ENCODE measurements around the gene TGFBR3.
"Not testable (repeated sequence)": the region's sequence is repeated elsewhere in the genome, so short reads cannot be mapped to it uniquely, and the experiment has no call there.

TGFBR3 gene

DNA sequence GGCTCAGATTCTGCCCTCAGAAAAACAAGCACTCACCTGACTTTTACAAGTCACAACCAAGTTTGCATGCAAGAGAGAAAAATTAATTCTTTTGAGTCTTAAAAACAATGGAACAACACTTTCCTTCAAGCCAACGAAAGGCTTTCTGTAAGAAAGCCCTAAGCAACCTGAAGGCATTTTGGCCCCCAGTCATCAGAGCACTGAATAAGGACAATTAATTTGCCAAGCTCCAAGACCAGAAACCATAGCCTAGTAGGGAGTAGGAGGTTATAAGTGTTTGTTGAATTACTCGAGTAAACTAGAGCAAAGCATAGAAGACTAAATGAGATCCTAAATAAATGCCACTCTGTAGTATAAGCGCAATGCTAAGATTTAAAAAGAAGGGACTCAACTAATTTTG, 4.7 kb downstream of the TGFBR3 start:
- no peak for DNase-seq

DNA sequence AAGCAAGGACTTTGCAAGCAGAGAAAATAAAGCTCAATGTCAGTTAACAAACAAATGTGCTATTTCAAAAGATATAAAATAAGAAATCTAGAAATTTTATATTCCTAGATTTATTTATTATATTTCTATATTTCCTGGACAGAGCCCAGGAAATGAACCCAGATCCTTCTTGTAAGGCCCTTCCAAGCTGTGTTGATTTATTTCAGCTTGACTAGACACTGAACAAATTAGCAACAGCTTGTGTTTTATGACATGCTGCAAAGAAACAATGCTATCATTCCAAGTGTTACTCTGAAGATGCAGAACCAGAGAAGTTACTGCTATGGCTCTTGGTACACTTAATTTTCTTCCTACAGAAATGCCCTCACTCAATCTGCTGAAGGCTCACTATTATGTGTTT, 6.2 kb downstream of the TGFBR3 start:
- peak; percentile 54 for DNase-seq

DNA sequence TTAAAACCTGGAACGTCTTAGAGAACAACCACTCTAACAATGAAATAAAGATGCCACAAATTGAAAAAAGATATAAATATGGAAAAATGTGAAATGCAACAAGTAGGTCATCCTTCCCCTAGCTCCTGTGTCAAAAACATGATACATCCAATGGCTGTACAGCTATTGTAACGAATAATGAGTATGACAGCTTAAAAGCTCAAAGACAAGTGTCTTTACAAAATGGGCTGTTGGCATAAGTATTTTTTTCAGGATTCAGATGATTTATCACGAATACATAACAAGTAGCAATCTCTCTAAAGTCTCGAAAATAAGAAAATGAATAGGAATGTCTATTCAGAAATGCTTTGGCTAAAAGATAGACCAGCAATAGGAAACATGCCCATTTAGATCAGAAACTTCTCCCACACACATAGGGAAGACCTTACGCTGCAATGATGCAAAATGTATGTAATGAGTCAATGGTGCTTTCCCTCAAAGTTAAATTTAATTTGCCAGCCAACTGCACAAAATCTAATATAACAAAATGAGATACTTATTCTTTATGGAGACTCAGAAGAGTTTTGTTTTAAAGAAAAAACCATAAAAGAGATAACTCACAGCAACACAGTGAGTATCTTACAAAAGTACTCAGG, 8.3 kb downstream of the TGFBR3 start:
- DNase-seq = no peak

DNA sequence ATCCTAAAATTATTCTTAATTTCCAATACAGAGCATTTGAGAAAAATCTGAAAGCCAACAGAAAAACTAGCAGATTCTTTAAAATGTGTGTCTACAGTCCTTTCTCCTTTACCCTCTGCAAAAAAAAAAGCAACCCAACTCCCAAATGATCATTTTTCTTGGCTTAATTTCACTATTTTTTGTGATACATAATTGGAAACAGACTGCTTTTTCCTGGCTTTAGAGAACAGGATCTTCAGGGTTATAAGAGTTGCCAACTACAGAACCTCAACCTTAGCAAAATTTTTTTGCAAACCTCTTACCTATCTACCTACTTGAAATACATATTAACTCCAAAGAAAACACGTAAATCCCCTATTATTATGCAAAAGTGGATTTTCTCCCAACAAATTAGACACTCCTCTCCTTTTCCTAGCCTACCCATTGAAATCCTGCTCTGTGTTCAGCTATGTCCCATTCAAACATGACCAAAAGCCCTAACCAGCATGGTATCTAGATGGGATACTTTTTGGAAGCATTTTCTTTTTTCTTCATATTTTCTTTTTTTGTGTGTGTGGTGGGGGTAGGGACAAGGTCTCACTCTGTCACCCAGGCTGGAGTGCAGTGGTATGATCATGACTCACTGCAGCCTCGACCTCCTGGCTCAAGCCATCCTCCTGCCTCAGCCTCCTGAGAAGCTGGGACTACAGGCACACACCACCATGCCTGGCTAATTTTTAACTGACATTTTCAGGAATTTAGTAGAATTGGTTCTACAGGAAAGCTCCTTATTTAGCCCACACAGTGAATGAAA, 9.0 kb downstream of the TGFBR3 start:
- peak; percentile 41 for DNase-seq

DNA sequence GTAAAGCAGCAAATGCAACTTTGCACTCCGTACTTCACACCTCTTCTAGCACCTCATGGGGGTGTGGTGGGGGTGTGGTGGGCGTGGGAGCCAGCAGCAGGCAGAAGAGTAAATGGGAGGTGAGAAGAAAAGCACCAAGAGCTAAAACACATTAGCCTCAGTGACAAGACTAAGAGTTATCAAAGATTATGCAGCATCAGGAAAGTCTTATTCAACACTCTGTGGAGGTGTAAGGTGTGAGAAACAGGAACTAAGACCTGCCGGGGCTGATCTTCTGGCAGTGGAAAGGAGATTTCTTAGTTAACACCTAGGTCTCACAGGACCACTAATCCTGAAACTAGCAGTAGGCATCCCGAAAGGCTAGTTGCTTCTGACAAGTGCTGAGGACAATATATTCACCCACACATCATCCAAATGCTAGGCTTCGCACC, 9.9 kb downstream of the TGFBR3 start:
- no peak for DNase-seq

DNA sequence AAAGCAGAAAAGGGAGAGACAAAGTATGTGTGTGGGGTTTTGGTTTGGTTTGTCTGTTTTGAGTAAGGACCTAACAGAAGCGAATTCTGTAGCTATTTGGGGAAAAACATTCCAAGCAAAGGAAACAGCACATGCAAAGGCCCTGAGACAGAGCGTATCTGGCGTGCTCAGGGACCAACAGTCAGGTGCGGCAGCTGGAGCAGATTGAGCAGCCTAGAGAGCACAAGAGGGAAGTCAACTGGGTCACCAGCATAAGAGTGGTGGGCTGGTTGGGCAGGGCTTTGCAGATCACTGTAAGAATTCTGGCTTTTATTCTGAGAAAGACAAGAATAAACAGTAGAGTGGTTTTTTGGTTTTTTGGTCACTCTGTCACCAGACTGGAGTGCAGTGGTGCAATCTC, 11.8 kb downstream of the TGFBR3 start:
- no peak for DNase-seq

DNA sequence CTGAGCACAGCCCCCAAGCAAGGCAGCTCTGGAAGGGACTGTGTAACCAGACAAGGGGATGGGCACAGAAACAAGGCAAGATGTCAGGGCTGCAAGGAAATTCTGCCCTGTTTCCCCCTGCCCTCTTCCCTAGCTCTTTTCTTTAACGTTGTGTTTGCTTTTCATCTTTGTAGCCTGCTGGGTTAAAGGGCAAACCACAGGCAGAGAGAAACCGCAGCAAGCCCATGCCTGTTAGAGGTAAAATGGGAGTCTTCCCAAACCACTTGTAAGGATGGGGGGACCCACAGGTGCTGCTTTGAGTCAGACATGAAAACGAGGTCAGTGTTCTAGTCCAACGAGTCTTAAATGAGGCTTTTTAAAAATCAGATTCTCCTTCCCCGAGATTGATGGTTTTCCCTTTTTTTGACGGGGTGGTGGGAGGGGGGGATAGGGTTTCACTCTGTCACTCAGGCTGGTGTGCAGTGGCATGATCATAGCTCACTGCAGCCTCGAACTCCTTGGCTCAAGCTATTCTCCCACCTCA, 13.3 kb downstream of the TGFBR3 start:
- DNase-seq = no peak

DNA sequence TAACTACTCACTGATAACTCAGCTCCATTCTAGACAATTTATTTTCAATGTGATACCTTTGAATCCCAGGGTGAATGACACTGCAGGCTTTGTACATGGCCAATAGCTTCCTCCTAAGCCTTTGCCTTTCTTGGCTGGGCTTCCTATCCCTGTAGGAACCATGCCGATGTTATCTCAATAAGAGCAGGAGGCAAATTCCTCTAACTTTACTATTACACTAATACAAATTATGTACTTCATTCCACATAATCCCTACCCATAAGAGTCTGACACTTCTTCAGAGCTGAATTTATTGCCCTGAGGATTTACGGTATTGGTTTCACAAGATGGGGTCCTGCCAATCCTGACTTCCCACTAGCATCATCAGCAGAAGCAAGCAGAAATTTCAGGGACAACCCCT, 14.0 kb downstream of the TGFBR3 start:
- no peak for DNase-seq

DNA sequence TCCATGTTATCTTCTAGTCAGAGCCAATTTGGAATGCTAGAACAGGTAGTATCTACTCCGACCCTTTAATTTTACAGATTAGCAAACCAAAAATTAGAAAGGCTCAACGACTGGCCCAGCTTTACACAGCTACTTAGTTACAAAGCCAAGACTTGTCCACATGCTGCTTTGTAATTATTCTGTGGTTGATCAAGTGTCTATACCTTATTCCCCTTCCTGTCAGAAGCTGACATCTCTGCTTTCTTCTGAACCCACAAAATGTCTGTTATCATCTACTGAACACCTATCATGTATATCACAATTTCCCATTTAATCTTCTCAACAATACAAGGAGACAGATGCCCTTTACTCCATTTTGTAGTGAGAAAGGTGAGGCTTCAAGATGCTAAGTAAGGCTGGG, 15.6 kb downstream of the TGFBR3 start:
- no peak for DNase-seq

DNA sequence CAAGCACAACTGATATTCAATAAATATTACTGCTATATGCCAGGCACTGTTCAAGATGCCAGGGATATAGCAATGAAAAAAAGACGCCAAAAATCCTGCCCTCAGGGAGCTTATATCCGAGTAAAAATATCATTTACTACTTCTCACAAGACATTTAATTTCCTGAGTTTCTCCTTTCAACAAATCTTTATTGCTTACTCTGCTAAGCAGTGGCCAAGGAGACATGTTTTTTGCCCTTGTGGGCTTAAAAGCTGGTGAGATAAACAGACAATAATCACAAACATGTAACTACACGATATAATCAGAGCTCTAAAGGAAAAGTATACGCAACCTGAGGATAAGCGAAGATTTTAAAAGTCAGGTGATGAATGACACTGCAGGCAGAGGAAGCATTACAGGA, 19.5 kb downstream of the TGFBR3 start:
- DNase-seq = no peak

DNA sequence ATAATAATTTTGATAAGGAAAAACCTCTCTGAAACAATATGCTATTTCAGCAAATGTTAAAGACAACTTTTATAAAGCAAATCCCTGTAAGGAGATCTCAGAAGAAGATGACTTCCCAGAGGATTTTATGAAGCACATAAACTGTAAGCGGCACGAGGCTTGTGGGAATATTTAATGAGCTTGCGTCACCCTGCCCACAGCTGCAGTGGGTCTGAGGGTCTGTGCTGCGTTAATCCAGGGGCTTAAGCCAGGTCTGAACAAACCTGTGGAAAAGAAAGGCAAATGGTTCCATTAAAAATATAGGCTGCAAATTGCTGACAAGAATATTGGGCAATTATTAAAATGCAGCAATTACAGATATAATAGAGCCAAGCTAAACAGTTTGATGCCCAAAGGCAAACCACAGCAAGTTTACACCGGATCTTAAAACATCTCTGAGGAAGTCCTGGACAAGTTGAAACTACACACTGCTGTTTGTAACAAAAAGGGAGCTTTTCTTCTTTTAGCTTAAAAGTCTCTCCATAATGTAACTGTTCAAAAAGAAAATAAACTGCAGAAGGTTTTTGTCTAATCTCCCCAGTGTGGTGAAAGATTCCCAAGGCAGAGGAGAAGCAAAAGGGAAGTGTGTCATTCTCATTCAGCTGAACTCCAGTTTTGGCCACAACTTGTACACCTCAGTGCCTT, 21.8 kb downstream of the TGFBR3 start:
- DNase-seq = no peak

DNA sequence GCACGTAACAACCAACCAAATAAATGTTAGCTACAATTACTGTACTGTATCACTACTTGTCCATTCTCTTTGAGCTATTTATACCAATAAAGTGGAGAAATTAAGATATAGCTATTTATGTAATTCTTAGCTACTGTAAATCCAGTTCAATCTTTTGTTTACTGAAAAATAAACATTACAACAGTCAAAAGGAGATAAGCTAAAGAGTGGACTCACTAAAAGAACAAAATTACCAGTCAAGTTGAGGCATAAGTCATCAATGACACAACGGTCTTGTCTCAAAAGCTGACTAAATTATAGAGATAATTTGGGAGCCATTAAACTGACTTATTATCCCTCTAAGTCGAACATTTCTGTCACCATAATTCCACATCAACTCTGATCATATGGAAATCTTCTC, 22.5 kb downstream of the TGFBR3 start:
- DNase-seq = no peak

DNA sequence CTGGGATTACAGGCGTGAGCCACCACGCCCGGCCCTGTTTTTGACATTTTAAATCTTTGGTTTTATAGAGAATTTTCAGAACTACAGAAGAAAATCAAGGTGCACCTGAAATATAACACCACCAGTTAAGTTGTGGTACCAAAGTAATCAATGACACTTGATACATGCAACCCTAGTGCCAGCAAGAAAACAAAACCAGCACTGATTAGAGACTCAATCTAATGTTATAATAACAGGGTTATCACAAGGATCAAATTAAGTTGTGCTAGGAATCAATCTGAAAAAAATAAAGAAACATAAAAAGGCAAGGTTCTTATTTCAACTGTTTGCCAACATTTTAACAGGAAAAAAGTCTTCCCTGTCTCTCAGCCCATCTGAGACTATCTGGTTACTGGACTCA, 23.8 kb downstream of the TGFBR3 start:
- no peak for DNase-seq

DNA sequence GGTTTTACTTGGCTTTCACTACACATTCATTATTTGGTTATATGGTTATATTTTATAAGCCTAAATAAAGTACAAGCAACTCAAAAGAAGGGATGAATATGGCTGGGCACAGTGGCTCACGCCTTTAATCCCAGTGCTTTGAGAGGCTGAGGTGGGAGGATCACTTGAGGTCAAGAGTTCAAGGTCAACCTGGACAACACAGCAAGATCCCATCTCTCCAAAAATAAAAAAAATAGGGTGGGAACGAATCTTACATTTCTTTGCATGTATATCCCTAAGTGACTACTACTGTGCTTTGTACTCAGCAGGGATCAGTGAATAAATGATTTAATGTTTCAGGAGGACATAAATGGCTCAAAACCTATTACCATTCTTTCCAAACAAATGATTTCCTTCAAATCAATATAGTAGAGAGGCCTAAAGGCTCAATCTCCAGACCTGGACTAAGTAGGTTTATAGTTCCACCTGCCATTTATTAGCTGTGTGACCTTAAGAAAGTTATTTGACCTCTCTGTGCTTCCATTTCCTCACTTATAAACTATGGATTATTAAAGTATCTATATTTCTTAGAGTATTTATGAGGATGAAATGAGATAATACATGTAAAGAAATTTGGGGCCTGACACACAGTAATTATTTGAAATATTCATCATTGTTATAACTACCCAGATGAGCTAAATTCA, 28.3 kb downstream of the TGFBR3 start:
- no peak for DNase-seq

DNA sequence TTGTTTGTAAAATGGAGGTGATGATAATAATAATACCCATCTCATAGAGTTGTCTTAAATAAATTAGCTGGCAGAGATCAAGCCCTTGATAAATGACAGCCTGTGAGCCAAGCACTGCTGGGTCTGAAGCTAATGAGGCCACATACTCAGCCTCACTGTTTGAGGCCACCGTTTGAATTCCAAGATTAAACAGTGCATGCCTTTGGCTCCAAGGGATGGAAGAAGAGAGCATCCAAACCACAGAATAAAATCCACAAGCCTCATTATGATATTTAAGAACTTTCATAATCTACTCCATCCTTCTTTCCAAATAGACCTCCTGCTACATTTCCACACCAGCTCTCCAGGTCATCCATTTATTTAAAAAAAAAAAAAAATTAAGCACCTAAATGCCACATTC, 29.0 kb downstream of the TGFBR3 start:
- no peak for DNase-seq

DNA sequence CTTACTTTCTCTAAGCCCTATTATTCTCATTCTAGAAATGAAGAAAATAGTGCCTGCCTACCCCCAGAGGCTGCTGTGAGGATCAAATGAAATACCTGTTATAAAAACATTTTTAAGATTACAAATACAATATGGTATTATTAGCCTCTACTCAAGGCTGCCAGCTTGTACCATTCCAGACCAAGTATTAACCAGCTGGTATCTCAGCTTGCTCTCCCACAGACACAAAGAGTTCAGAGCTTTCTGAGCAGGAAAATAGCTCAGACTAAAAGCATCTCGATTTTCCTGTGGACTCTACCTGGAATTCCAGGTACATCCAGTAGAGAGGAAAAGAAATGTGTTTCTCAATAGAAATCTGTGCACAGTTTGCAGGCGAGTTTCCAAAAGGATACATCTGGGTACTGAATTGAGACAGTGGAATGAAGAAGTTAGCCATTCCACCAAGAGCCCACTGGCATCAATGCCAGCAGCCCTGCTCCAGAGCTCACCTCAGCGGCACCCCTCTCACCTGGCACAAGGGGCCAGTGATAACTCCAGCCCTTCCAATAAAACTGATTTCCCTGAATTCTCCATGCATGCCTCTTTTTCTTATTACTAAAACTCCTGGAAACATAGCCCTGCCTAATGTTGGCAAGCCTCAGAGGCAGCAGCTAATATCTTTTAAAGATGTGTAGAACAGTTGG, 31.0 kb downstream of the TGFBR3 start:
- DNase-seq = no peak

DNA sequence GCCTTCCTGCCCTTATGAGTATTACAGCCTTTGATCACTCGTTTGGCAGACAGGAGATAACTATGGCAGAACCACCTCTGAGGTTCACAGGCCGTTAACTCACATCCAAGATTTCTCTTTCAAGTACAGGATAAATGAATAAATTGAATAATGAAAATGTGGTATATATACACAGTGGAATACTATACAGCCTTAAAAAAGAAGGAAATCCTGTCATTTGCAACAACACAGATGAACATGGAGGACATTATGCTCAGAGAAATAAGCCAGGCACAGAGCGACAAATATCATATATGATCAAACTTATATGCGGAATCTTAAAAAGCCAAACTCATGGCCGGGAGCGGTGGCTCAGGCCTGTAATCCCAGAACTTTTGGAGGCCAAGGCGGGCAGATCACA, 32.6 kb downstream of the TGFBR3 start:
- DNase-seq = no peak

DNA sequence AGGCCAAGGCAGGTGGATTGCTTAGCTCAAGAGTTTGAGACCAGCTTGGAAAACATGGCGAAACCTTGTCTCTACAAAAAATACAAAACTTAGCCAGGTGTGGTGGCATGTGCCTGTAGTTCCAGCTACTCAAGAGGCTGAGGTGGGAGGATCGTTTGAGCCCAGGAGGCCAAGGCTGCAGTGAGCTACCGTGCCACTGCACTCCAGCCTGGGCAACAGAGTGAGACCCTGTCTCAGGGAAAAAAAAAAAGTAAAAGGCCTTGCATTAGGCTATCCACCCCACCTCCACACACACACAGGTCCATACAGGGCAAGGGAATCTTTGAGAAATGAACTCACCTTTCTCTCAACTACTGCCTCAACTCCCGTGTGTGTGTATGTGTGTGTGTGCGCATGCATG, 33.9 kb downstream of the TGFBR3 start:
- DNase-seq = not testable (repeated sequence)

DNA sequence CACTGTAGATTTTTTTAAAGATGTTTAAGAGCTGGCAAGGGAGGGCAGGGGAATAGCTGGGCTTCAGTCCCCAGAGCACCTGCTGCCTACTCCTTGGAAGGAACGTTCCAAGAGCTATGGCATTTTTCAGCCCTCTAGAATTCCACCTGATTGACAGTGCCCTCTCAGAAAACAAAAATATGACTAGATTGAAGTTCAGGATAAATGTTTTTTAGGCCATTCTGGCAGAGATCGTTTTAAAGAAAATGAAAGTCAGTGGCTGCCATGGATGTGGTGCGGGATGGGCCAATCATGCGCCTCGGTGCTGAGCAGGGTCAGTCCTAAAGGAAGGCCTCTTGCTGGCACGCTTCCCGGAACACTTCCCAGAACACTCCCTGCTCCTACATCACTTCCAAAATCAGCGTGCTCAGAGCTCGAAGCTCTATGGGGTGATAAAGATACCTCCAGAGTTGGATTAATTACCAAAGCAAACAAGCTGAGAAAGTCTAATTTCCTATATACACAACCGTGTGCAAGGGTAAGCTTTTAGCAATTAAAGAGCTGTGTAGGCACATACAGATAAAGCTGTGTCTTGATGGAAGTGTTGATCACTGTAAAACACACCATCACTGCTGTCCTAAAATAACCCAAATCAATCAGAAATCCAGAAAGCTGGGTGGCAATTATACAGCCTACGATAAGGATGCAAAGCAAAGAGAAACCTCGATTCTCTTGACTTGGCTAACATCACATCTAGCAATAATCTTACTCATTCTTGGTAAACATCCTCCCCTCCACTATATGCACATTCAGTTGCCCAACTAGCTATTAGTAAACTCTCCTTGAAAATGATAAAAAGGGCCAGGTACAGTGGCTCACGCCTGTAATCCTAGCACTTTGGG, 34.6 kb downstream of the TGFBR3 start:
- peak; percentile 67 for DNase-seq

DNA sequence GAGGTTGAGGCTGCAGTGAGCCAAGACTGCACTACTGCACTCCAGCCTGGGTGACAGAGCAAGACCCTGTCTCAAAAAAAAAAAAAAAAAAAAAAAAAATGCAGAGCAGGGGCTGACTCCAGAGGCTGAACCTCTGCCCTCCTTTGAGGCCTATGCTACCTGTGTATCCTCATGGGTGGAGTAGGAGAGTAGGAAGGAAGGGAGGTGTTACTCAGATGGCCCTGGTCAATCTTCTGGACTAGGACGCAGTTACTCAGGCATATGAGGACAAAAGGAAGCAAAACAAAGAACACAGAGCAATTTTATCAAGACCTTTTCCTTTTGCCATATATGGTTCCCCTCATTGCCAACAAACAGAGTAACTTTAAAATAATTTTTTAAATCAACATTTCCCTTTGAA, 35.2 kb downstream of the TGFBR3 start:
- DNase-seq = no peak

DNA sequence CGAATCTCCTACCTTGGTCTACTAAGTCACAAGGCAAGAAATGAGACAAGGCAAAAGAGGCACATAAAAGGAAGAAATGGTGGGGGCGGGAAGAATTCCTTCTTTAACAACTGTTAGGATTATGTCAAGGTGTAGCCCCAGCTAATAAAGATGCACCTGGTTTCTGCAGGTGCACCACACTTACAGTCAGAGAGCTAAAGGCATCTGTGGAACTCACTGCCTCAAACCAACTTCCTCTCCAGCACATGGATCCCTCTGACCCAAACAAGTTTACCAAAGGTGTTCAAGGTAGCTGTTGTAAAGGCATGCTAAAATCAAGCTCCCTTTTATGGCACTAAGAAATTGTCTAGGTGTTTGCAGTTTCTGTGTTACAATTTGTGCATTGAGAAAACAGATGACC, 38.1 kb downstream of the TGFBR3 start:
- no peak for DNase-seq

DNA sequence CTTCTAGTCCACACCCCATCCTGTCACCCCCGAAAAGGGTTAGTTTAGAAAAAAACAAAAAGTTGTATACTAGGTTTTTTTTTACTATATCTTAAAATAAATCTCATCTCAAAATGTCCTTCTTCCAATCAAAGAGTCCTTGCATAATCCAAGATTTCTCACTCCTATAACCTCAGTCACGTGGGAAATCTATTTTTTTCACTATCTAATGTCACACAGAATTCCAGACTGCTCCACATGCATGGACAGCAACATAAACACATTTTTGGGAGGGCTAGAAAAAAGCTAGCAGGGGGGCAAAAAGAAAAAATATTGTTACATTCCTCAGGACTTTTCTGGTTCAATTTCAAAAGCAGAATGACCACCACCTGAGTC, 39.3 kb downstream of the TGFBR3 start:
- DNase-seq = no peak

Measured in NCI-H446 treated with DMSO at 0.1 percent for 48 hours (cell line).